ENCODE data around the gene AS3MT.
"Not testable (repeated sequence)": the region's sequence is repeated elsewhere in the genome, so short reads cannot be mapped to it uniquely, and the experiment has no call there.

The AS3MT gene

GRCh38 chr10:102869258-102870198 lies at the start of gene AS3MT:
Gene AS3MT (plus strand): TSS chr10:102869470. CDS start chr10:102869593, 123 bp downstream.
- DNase-seq (ENCODE audit: low spot score): no peak

GRCh38 chr10:102820008-102820407 lies 49.3 kb upstream of the AS3MT start:
- not testable (repeated sequence) for DNase-seq (ENCODE audit: low spot score)

GRCh38 chr10:102822222-102822621 lies 47.0 kb upstream of the AS3MT start:
- DNase-seq (ENCODE audit: low spot score): no peak

GRCh38 chr10:102824664-102825063 lies 44.6 kb upstream of the AS3MT start:
- no peak for DNase-seq (ENCODE audit: low spot score)

- no peak for DNase-seq (ENCODE audit: low spot score)
These were observed 43.0 kb upstream of the AS3MT start for GRCh38 chr10:102826148-102826796.

GRCh38 chr10:102827597-102827975 lies 41.7 kb upstream of the AS3MT start:
- DNase-seq (ENCODE audit: low spot score): no peak

- DNase-seq (ENCODE audit: low spot score): no peak
These were observed 37.8 kb upstream of the AS3MT start for GRCh38 chr10:102831322-102832071.

GRCh38 chr10:102832248-102832647 lies 37.0 kb upstream of the AS3MT start:
- no peak for DNase-seq (ENCODE audit: low spot score)

- DNase-seq (ENCODE audit: low spot score): no peak
These were observed 36.3 kb upstream of the AS3MT start for GRCh38 chr10:102832987-102833386.

- DNase-seq (ENCODE audit: low spot score): no peak
These were observed 35.1 kb upstream of the AS3MT start for GRCh38 chr10:102834143-102834542.

GRCh38 chr10:102835007-102835482 lies 34.2 kb upstream of the AS3MT start:
- peak; percentile 75 for DNase-seq (ENCODE audit: low spot score)

GRCh38 chr10:102837230-102837721 lies 32.0 kb upstream of the AS3MT start, which contains the start of gene CYP17A1:
Gene CYP17A1 (minus strand): TSS chr10:102837413. CDS start chr10:102837361, 52 bp downstream.
- no peak for DNase-seq (ENCODE audit: low spot score)

GRCh38 chr10:102838276-102838927 lies 30.9 kb upstream of the AS3MT start:
- not testable (repeated sequence) for DNase-seq (ENCODE audit: low spot score)

GRCh38 chr10:102841827-102842345 lies 27.4 kb upstream of the AS3MT start:
- no peak for DNase-seq (ENCODE audit: low spot score)

- DNase-seq (ENCODE audit: low spot score): not testable (repeated sequence)
These were observed 26.1 kb upstream of the AS3MT start for GRCh38 chr10:102843139-102843538.

GRCh38 chr10:102844190-102844776 lies 25.0 kb upstream of the AS3MT start:
- not testable (repeated sequence) for DNase-seq (ENCODE audit: low spot score)

- no peak for DNase-seq (ENCODE audit: low spot score)
These were observed 23.8 kb upstream of the AS3MT start for GRCh38 chr10:102845352-102845902.

- DNase-seq (ENCODE audit: low spot score): no peak
These were observed 19.2 kb upstream of the AS3MT start for GRCh38 chr10:102850025-102850518.

GRCh38 chr10:102853237-102853636 lies 16.0 kb upstream of the AS3MT start:
- DNase-seq (ENCODE audit: low spot score): not testable (repeated sequence)

- peak; percentile 25 for DNase-seq (ENCODE audit: low spot score)
These were observed 13.4 kb upstream of the AS3MT start for GRCh38 chr10:102855731-102856436.

Data from RKO (cell line).